Endothelial cell of umbilical vein (primary cell): ENCODE data around the gene PLXNB2.
"Not testable (repeated sequence)": the region's sequence is repeated elsewhere in the genome, so short reads cannot be mapped to it uniquely, and the experiment has no call there.

Source experiments
- EZH2 ChIP-seq: IDR thresholded peaks from 2 replicates; pipeline ENCODE4 v1.6.1; 2012; ENCODE audit warnings: borderline replicate concordance, low read depth, mild to moderate bottlenecking, moderate library complexity, low read length, inconsistent platforms; ENCODE audit not compliant: severe bottlenecking
- FOS ChIP-seq: IDR thresholded peaks from 2 replicates; pipeline ENCODE4 v1.6.1; 2011; ENCODE audit warnings: mild to moderate bottlenecking, low read length, moderate library complexity, borderline replicate concordance; ENCODE audit not compliant: insufficient read depth
- GATA2 ChIP-seq: IDR thresholded peaks from 2 replicates; pipeline ENCODE4 v1.7.0; 2011; ENCODE audit warnings: low read depth, mild to moderate bottlenecking, moderate library complexity, mixed read lengths, low read length; ENCODE audit not compliant: insufficient read length, insufficient read depth
- JUN ChIP-seq: IDR thresholded peaks from 2 replicates; pipeline ENCODE4 v1.6.1; 2011; ENCODE audit warnings: borderline replicate concordance, low read depth; ENCODE audit not compliant: insufficient read length, insufficient read depth
- MYC ChIP-seq: IDR thresholded peaks from one replicate; pipeline ENCODE4 v1.6.1; 2011; ENCODE audit warnings: mild to moderate bottlenecking, low read depth, low read length
- POLR2A ChIP-seq: IDR thresholded peaks from 2 replicates; pipeline ENCODE4 v1.6.1; 2012; ENCODE audit warnings: low read depth, mild to moderate bottlenecking, control low read depth, low read length
- POLR2AphosphoS5 ChIP-seq: IDR thresholded peaks from 2 replicates; pipeline ENCODE4 v1.6.1; 2012; ENCODE audit warnings: low read depth, mild to moderate bottlenecking, control low read depth, low read length, moderate library complexity; ENCODE audit not compliant: insufficient read depth
- TF ChIP-seq, protein P1 (sequence below), 2 donors: IDR thresholded peaks; 1 replicate in 1 of 2; 2 replicates in 1 of 2; pipeline ENCODE4 v1.5.1; 2011; ENCODE audit warnings: low read length in 2 of 2, mild to moderate bottlenecking in 2 of 2, moderate library complexity in 2 of 2, control low read depth in 1 of 2, inconsistent platforms in 1 of 2, low read depth in 1 of 2; ENCODE audit not compliant: insufficient read depth in 1 of 2; ENCODE audit errors: extremely low read depth in 1 of 2
- TF ChIP-seq, protein P2 (sequence below): IDR thresholded peaks from 2 replicates; pipeline ENCODE4 v1.6.1; 2011; ENCODE audit not compliant: insufficient read depth, insufficient read length

DNA sequence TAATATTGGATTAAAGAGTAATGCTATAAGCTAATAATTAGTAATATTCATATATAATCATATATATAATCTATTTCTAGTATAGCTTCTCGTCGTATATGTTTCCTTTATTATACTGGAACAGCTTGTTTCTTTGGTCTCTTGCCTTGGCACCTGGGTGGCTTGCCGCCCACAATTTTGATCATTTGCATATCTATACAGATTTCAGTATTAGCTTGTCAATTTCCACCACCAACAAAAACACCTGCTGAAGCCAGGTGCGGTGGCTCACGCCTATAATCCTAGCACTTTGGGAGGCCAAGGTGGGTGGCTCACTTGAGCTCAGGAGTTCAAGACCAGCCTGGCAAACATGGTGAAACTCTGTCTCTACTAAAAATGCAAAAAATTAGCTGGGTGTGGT, 27.0 kb upstream of the PLXNB2 start:
- TF ChIP-seq POLR2AphosphoS5, POLR2A, EZH2, FOS, MYC, JUN, GATA2: not testable (repeated sequence)
- TF ChIP-seq, protein P1, sequence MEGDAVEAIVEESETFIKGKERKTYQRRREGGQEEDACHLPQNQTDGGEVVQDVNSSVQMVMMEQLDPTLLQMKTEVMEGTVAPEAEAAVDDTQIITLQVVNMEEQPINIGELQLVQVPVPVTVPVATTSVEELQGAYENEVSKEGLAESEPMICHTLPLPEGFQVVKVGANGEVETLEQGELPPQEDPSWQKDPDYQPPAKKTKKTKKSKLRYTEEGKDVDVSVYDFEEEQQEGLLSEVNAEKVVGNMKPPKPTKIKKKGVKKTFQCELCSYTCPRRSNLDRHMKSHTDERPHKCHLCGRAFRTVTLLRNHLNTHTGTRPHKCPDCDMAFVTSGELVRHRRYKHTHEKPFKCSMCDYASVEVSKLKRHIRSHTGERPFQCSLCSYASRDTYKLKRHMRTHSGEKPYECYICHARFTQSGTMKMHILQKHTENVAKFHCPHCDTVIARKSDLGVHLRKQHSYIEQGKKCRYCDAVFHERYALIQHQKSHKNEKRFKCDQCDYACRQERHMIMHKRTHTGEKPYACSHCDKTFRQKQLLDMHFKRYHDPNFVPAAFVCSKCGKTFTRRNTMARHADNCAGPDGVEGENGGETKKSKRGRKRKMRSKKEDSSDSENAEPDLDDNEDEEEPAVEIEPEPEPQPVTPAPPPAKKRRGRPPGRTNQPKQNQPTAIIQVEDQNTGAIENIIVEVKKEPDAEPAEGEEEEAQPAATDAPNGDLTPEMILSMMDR (IDR thresholded peaks at IDR 0.05; ENCODE audit: extremely low read depth in 1 of 2, insufficient read depth in 1 of 2, low read depth in 1 of 2, low read length in 2 of 2): not testable (repeated sequence)
- TF ChIP-seq, protein P2, sequence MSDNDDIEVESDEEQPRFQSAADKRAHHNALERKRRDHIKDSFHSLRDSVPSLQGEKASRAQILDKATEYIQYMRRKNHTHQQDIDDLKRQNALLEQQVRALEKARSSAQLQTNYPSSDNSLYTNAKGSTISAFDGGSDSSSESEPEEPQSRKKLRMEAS: not testable (repeated sequence)
